GM23338 (cell line): ENCODE results near the gene HCK. TPM values are rescaled to one million over a fixed set of nuclear protein-coding genes. Genes with fewer than 3 reads are reported as not detected.

Source experiments
- ATAC-seq: fragments of 200-7000 bp; cut with Tn5 transposase; 3 replicates; pipeline ENCODE4 v1.9.1; 2020
- DNase-seq: peaks from one replicate; pipeline ENCODE4 v3.0.0-alpha.2; 2015; ENCODE audit warnings: low spot score
- H2AFZ ChIP-seq: fragments of 200-600 bp; sonication (generic); 2 replicates; pipeline ENCODE4 v1.8.0; 2016; ENCODE audit warnings: antibody characterized with exemption, mild to moderate bottlenecking, moderate library complexity
- H3F3A ChIP-seq: fragments of 200-600 bp; sonication (generic); replicated peaks from 2 replicates; pipeline ENCODE4 v1.8.0; 2017; ENCODE audit warnings: antibody characterized with exemption, mixed run types, low read depth
- H3K27ac ChIP-seq: fragments of 200-600 bp; sonication (generic); 2 replicates; pipeline ENCODE4 v1.6.1; 2016; ENCODE audit warnings: low read depth
- H3K27me3 ChIP-seq: fragments of 200-600 bp; sonication (generic); 2 replicates; pipeline ENCODE4 v1.8.0; 2016; ENCODE audit warnings: mild to moderate bottlenecking, mixed run types, moderate library complexity; ENCODE audit not compliant: insufficient read depth
- H3K36me3 ChIP-seq: fragments of 200-600 bp; sonication (generic); 2 replicates; pipeline ENCODE4 v1.8.0; 2016; ENCODE audit warnings: mild to moderate bottlenecking; ENCODE audit not compliant: insufficient read depth
- H3K4me1 ChIP-seq: fragments of 200-600 bp; sonication (generic); 2 replicates; pipeline ENCODE4 v1.8.0; 2016; ENCODE audit warnings: mild to moderate bottlenecking, moderate library complexity; ENCODE audit not compliant: insufficient read depth
- H3K4me2 ChIP-seq: fragments of 200-600 bp; sonication (generic); 2 replicates; pipeline ENCODE4 v1.7.1; 2017; ENCODE audit warnings: mixed run types
- H3K4me3 ChIP-seq: fragments of 200-600 bp; sonication (generic); 2 replicates; pipeline ENCODE4 v1.6.1; 2016; ENCODE audit warnings: mixed run types
- H3K79me2 ChIP-seq: fragments of 200-600 bp; sonication (generic); replicated peaks from 2 replicates; pipeline ENCODE4 v1.8.0; 2017; ENCODE audit warnings: mild to moderate bottlenecking; ENCODE audit not compliant: insufficient read depth
- H3K9me2 ChIP-seq: fragments of 200-600 bp; sonication (generic); 2 replicates; pipeline ENCODE4 v1.8.0; 2017; ENCODE audit not compliant: insufficient read depth
- H4K20me1 ChIP-seq: fragments of 200-600 bp; sonication (generic); replicated peaks from 2 replicates; pipeline ENCODE4 v1.8.0; 2017; ENCODE audit warnings: mild to moderate bottlenecking; ENCODE audit not compliant: insufficient read depth
- H3K27ac Mint-ChIP-seq: 2 replicates; pipeline ENCODE4 v1.8.0; 2020; ENCODE audit warnings: inconsistent platforms, mild to moderate bottlenecking, moderate library complexity, mixed read lengths
- H3K27me3 Mint-ChIP-seq: 3 replicates; pipeline ENCODE4 v1.8.0; 2022; ENCODE audit warnings: low read depth, mild to moderate bottlenecking, moderate library complexity, mixed read lengths, inconsistent platforms; ENCODE audit not compliant: insufficient read depth, poor library complexity
- H3K36me3 Mint-ChIP-seq: 3 replicates; pipeline ENCODE4 v1.8.0; 2021; ENCODE audit warnings: low read depth, mild to moderate bottlenecking, inconsistent platforms, moderate library complexity, mixed read lengths
- H3K4me1 Mint-ChIP-seq: 3 replicates; pipeline ENCODE4 v1.8.0; 2020; ENCODE audit warnings: mild to moderate bottlenecking, inconsistent platforms, mixed read lengths
- H3K4me3 Mint-ChIP-seq: 3 replicates; pipeline ENCODE4 v1.8.0; 2021; ENCODE audit warnings: moderate library complexity, mild to moderate bottlenecking, inconsistent platforms, mixed read lengths
- H3K9me3 Mint-ChIP-seq: 3 replicates; pipeline ENCODE4 v1.8.0; 2020; ENCODE audit warnings: moderate library complexity, mild to moderate bottlenecking, inconsistent platforms, mixed read lengths
- CREB1 ChIP-seq: fragments of 250-450 bp; sonication (Bioruptor Pico); IDR thresholded peaks from 2 replicates; pipeline ENCODE4 v1.5.0; 2020; ENCODE audit warnings: low read depth, mild to moderate bottlenecking, moderate library complexity
- ETS1 ChIP-seq: IDR thresholded peaks from 2 replicates; pipeline ENCODE4 v1.6.1; 2016; ENCODE audit warnings: antibody characterized with exemption
- EZH2 ChIP-seq: fragments of 200-600 bp; sonication (generic); IDR thresholded peaks from one replicate; pipeline ENCODE4 v1.8.0; 2017; ENCODE audit warnings: antibody characterized with exemption, mild to moderate bottlenecking, low read depth; ENCODE audit not compliant: unreplicated experiment
- EZH2phosphoT487 ChIP-seq: fragments of 200-600 bp; sonication (generic); IDR thresholded peaks from one replicate; pipeline ENCODE4 v1.8.1; 2018; ENCODE audit warnings: antibody characterized with exemption; ENCODE audit not compliant: unreplicated experiment
- JUNB ChIP-seq: IDR thresholded peaks from one replicate; pipeline ENCODE4 v1.6.1; 2016; ENCODE audit warnings: antibody characterized with exemption; ENCODE audit not compliant: unreplicated experiment
- NANOG ChIP-seq: IDR thresholded peaks from 2 replicates; pipeline ENCODE4 v1.6.1; 2016; ENCODE audit warnings: antibody characterized with exemption, borderline replicate concordance
- POLR2AphosphoS5 ChIP-seq: IDR thresholded peaks from 2 replicates; pipeline ENCODE4 v1.6.1; 2016; ENCODE audit warnings: antibody characterized with exemption, low read depth
- REST ChIP-seq: IDR thresholded peaks from one replicate; pipeline ENCODE4 v1.6.1; 2018; ENCODE audit warnings: antibody characterized with exemption; ENCODE audit not compliant: unreplicated experiment
- ZNF331 ChIP-seq: fragments of 250-450 bp; sonication (Bioruptor Pico); IDR thresholded peaks from 2 replicates; pipeline ENCODE4 v1.5.0; 2020; ENCODE audit warnings: low read depth, mild to moderate bottlenecking, moderate library complexity
- ZNF462 ChIP-seq: fragments of 250-450 bp; sonication (Bioruptor Pico); IDR thresholded peaks from 2 replicates; pipeline ENCODE4 v1.5.0; 2020; ENCODE audit warnings: mild to moderate bottlenecking, moderate library complexity
- polyA plus RNA-seq: library from polyadenylated mRNA; unstranded; fragments of >200 nt; fragmentation: Nextera tagmentation; extraction: Ambion mirVana; gene quantifications from 2 replicates; pipeline ENCODE4 v1.2.1, GENCODE V29; 2016
- total RNA-seq: library from RNA; depleted of rRNA; stranded (reverse); fragments of >200 nt; shearing (Covaris generic); gene quantifications from 2 replicates; pipeline ENCODE4 v1.2.3, GENCODE V29; 2014

HCK gene
- total and polyA plus RNA-seq, 2 experiments from 2014 or later, result 0.97 TPM; not detected in 1

- peaks cover 3% of the 10 kb centered on the region; the same call in 1 of the 2 replicates for H3K27me3 ChIP-seq
- no peaks in the 10 kb centered on the region for H3K36me3 ChIP-seq
- Mint-ChIP-seq H3K27me3 (peaks cover 9% of the 10 kb centered on the region), H3K9me3 (peaks cover 12% of the 10 kb centered on the region), H3K4me3 (no peak overlapping the region), H3K36me3 (peaks cover 4% of the 10 kb centered on the region; the same call in 1 of the 3 replicates), H3K27ac (no peak overlapping the region), H3K4me1 (peaks cover 6% of the 10 kb centered on the region; the same call in 2 of the 3 replicates)
- no peak overlapping the region for H3K4me3 ChIP-seq
- TF ChIP-seq POLR2AphosphoS5 (no peak), ETS1 (no peak), ZNF462 (CRISPR knock-in tag) (no peak), ZNF331 (CRISPR knock-in tag) (no peak), EZH2 (no peak), REST (no peak), CREB1 (CRISPR knock-in tag) (no peak), EZH2phosphoT487 (no peak), JUNB (no peak), NANOG (no peak)
- H3K4me1 ChIP-seq, result no peaks in the 10 kb centered on the region
- no peaks in the 10 kb centered on the region for H3K9me2 ChIP-seq
- H4K20me1 ChIP-seq, result no peaks in the 10 kb centered on the region; the same call in 1 of the 2 replicates
- no peak overlapping the region for H3K4me2 ChIP-seq
- no peak for DNase-seq
- peak overlapping the region; percentile 72; the same call in 1 of the 2 replicates for H2AFZ ChIP-seq
- H3F3A ChIP-seq, result no peaks in the 10 kb centered on the region
- no peak for ATAC-seq
- H3K27ac ChIP-seq, result no peak overlapping the region
- H3K79me2 ChIP-seq, result no peaks in the 10 kb centered on the region
Measured at GRCh38 chr20:32059189-32059588, 7.1 kb downstream of the HCK start.
